DND-41 (cell line): ENCODE measurements around the gene ARHGAP15.

ENCODE experiments used
- ATAC-seq: fragments of 200-7000 bp; cut with Tn5 transposase; 3 replicates; pipeline ENCODE4 v1.9.1; 2021; ENCODE audit warnings: low read depth; ENCODE audit not compliant: insufficient read depth
- DNase-seq: peaks from one replicate; pipeline ENCODE4 v3.0.0-alpha.2; 2020
- H2AFZ ChIP-seq: 2 replicates; pipeline ENCODE4 v1.6.0; 2012; ENCODE audit warnings: low read depth, low read length
- H3K27ac ChIP-seq: 2 replicates; pipeline ENCODE4 v1.5.1; 2012; ENCODE audit warnings: low read length, inconsistent platforms
- H3K27me3 ChIP-seq: fragments of 200-600 bp; sonication (generic); 2 replicates; pipeline ENCODE4 v1.6.0; 2012; ENCODE audit warnings: low read length, mild to moderate bottlenecking, inconsistent platforms; ENCODE audit not compliant: insufficient read depth, poor library complexity
- H3K36me3 ChIP-seq: 2 replicates; pipeline ENCODE4 v1.5.1; 2012; ENCODE audit warnings: low read length, inconsistent platforms; ENCODE audit not compliant: insufficient read depth
- H3K4me1 ChIP-seq: 2 replicates; pipeline ENCODE4 v1.5.1; 2012; ENCODE audit warnings: mild to moderate bottlenecking, low read length; ENCODE audit not compliant: insufficient read depth
- H3K4me2 ChIP-seq: 2 replicates; pipeline ENCODE4 v1.6.0; 2012; ENCODE audit warnings: mild to moderate bottlenecking, moderate library complexity, low read length, inconsistent platforms; ENCODE audit not compliant: insufficient read depth
- H3K4me3 ChIP-seq, 2 experiments: fragments of 200-600 bp in 1 of 2; shearing (Covaris generic) in 1 of 2; 2 replicates each; pipeline ENCODE4 v1.5.1; 2012 to 2016; ENCODE audit warnings: inconsistent platforms in 2 of 2, low read length in 2 of 2, mild to moderate bottlenecking in 2 of 2, low read depth in 1 of 2, moderate library complexity in 1 of 2
- H3K79me2 ChIP-seq: 2 replicates; pipeline ENCODE4 v1.6.0; 2012; ENCODE audit warnings: low read length, inconsistent platforms; ENCODE audit not compliant: insufficient read depth
- H3K9ac ChIP-seq: 2 replicates; pipeline ENCODE4 v1.6.0; 2012; ENCODE audit warnings: low read depth, mild to moderate bottlenecking, inconsistent platforms, low read length, moderate library complexity
- H3K9me3 ChIP-seq: 2 replicates; pipeline ENCODE4 v1.5.1; 2012; ENCODE audit warnings: low read length, moderate library complexity, mild to moderate bottlenecking, inconsistent platforms; ENCODE audit not compliant: insufficient read depth, severe bottlenecking
- H4K20me1 ChIP-seq: 2 replicates; pipeline ENCODE4 v1.6.0; 2012; ENCODE audit warnings: low read length; ENCODE audit not compliant: insufficient read depth
- EZH2 ChIP-seq: IDR thresholded peaks from 3 replicates; pipeline ENCODE4 v1.6.1; 2012; ENCODE audit warnings: borderline replicate concordance, low read depth, mild to moderate bottlenecking, moderate library complexity, low read length, inconsistent platforms; ENCODE audit not compliant: severe bottlenecking
- TF ChIP-seq, protein P1 (sequence below): IDR thresholded peaks from 2 replicates; pipeline ENCODE4 v1.5.1; 2012; ENCODE audit warnings: borderline replicate concordance, low read length, moderate library complexity, mild to moderate bottlenecking; ENCODE audit not compliant: poor library complexity, severe bottlenecking; ENCODE audit errors: extremely low read depth

ARHGAP15 gene

DNA sequence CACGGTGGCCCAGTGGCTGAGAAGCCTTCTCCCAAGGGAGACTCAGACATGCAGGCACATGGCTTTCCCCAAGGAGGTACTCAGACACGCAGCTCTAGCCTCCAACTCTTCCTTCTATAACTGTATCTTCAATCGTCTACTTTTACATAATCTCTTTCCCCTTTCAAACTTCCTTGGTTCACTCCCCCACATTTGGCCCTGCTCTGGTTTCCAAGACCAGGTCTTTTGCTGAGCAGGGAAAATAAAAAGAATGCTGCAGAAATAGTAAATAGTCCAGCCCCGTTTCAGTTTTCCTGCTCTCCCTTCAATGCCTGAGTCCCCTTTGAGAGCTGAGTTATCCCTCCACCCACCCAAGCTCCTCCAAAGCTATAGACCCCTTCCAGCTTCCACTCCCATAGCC is 635.0 kb downstream of the ARHGAP15 start:
- no peak for TF ChIP-seq EZH2
- TF ChIP-seq, protein P1, sequence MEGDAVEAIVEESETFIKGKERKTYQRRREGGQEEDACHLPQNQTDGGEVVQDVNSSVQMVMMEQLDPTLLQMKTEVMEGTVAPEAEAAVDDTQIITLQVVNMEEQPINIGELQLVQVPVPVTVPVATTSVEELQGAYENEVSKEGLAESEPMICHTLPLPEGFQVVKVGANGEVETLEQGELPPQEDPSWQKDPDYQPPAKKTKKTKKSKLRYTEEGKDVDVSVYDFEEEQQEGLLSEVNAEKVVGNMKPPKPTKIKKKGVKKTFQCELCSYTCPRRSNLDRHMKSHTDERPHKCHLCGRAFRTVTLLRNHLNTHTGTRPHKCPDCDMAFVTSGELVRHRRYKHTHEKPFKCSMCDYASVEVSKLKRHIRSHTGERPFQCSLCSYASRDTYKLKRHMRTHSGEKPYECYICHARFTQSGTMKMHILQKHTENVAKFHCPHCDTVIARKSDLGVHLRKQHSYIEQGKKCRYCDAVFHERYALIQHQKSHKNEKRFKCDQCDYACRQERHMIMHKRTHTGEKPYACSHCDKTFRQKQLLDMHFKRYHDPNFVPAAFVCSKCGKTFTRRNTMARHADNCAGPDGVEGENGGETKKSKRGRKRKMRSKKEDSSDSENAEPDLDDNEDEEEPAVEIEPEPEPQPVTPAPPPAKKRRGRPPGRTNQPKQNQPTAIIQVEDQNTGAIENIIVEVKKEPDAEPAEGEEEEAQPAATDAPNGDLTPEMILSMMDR: no peak
- no peak overlapping the region for H3K9ac ChIP-seq

DNA sequence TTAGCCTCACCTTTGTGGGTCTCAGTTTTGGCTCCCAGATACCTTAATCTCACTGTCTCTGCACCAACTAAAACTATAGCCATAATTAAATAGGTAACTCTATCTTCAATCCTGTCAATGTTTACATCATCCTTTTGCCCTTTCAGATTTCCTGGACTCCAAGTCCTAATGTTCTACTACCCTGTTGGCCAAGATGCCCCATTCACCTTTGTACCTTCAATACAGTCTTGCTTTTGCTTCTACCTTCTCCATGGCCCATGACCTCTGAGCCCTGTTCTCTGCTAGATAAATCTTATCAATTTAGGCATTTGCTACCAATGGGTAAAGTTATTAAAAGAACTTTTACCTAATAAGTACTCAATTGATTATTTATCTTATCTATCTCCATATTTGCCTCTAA is 635.5 kb downstream of the ARHGAP15 start:
- no peaks in the 10 kb centered on the region for H3K4me1 ChIP-seq
- no peak overlapping the region for H2AFZ ChIP-seq
- H3K79me2 ChIP-seq: no peaks in the 10 kb centered on the region
- DNase-seq (no peak), ATAC-seq (no peak)
- no peaks in the 10 kb centered on the region for H3K27me3 ChIP-seq
- H3K9me3 ChIP-seq: no peaks in the 10 kb centered on the region
- H3K4me2 ChIP-seq: no peak overlapping the region
- no peak overlapping the region for H3K9ac ChIP-seq
- H3K4me3 ChIP-seq: no peak overlapping the region
- peaks cover 35% of the 10 kb centered on the region; the same call in 1 of the 2 replicates for H3K36me3 ChIP-seq
- H3K27ac ChIP-seq: no peak overlapping the region
- H4K20me1 ChIP-seq: no peaks in the 10 kb centered on the region
- TF ChIP-seq EZH2: no peak
- TF ChIP-seq, protein P1: no peak

More for the DNA sequence above, 635.0 kb downstream of the ARHGAP15 start:
- Histone ChIP-seq H3K27ac (no peak overlapping the region), H2AFZ (no peak overlapping the region), H3K4me2 (no peak overlapping the region), H4K20me1 (no peaks in the 10 kb centered on the region), H3K4me1 (no peaks in the 10 kb centered on the region), H3K36me3 (peaks cover 33% of the 10 kb centered on the region; the same call in 1 of the 2 replicates), H3K9me3 (no peaks in the 10 kb centered on the region), H3K79me2 (no peaks in the 10 kb centered on the region), H3K27me3 (no peaks in the 10 kb centered on the region), H3K4me3 (no peak overlapping the region)
- DNase-seq (no peak), ATAC-seq (no peak)

DNA sequence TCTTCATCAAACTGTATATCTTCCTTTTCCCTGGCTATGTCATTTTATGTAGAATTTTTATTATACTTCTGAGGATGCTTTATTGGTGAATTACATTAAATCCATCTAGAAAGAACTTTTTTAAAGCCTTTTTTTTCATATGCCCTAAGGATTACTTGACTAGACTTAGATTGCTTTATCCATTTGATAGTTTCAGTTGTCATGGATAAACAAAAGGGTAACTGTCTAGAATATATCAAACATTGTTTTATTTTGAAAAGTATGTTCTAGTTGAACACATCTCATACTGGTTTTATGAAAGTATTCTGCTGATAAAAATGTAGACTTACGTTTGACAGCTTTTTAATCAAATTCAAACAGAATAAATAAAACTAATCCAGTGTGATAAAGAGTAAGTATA is 639.8 kb downstream of the ARHGAP15 start:
- Histone ChIP-seq H3K4me1 (no peaks in the 10 kb centered on the region), H2AFZ (no peak overlapping the region), H3K79me2 (no peaks in the 10 kb centered on the region), H3K9me3 (no peaks in the 10 kb centered on the region), H3K4me3 (no peak overlapping the region), H3K36me3 (peaks cover 40% of the 10 kb centered on the region; the same call in 1 of the 2 replicates), H3K9ac (no peak overlapping the region), H4K20me1 (no peaks in the 10 kb centered on the region), H3K27ac (no peak overlapping the region), H3K4me2 (no peak overlapping the region), H3K27me3 (no peaks in the 10 kb centered on the region)
- no peak for DNase-seq
- no peak for ATAC-seq
- TF ChIP-seq, protein P1: no peak
- TF ChIP-seq EZH2: no peak

DNA sequence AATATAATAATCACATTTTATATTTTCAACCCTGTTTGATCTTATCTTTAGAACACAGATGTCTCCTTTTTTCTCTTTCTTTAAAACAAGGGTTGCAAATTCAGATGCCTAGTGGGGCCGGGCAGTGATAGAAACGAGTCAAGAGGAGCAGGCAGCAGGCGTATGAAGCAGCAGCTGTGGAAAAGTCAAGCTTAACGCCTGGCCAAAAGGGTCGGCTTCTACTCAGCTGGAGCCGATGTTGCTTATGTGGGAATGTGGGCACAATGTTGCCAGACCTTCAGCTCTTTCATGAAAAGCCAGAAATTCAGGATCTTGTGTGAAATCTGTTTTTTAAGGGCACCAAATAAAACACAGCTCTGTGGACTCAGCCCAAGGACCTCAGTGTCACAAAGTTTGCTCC is 642.7 kb downstream of the ARHGAP15 start:
- H3K36me3 ChIP-seq: peaks cover 27% of the 10 kb centered on the region; the same call in 1 of the 2 replicates
- no peaks in the 10 kb centered on the region for H3K9me3 ChIP-seq
- no peak overlapping the region for H3K4me3 ChIP-seq
- TF ChIP-seq, protein P1: no peak
- TF ChIP-seq EZH2: no peak
- H4K20me1 ChIP-seq: no peaks in the 10 kb centered on the region
- DNase-seq (no peak), ATAC-seq (no peak)
- H3K27me3 ChIP-seq: no peaks in the 10 kb centered on the region
- no peaks in the 10 kb centered on the region for H3K4me1 ChIP-seq
- no peak overlapping the region for H2AFZ ChIP-seq
- no peak overlapping the region for H3K9ac ChIP-seq
- no peak overlapping the region for H3K27ac ChIP-seq
- no peaks in the 10 kb centered on the region for H3K79me2 ChIP-seq
- H3K4me2 ChIP-seq: no peak overlapping the region
